ENCODE measurements around the gene TENM4. TPM values are rescaled to one million over a fixed set of nuclear protein-coding genes. Genes with fewer than 3 reads are reported as not detected.

TENM4 gene
- total RNA-seq, 2 experiments from 2014 or later: not detected

DNA sequence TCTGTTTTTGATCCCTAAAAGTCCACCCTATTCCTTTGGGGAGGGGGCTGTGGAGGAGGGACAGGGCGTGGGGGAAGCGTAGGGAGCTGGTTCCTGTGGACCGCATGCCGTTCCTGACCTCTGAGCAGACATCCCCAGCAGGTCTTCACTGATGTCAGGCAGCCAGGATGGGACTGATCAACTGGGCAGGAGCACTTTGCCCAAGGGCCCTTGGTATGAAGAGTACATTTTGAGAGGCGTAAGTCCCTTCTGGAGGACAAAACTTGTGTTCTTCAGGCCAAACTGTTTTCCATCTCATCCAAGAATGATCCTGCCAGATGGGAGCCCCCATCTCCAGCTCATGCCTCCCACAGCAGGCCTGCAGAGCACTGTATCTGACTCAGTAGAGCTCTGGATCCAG lies 785.3 kb downstream of the TENM4 start:
- Histone ChIP-seq H3K79me2 (ENCODE audit: insufficient read depth, low read depth, low read length) (no peaks in the 10 kb centered on the region), H3K4me2 (ENCODE audit: low read length) (no peak overlapping the region), H3K27ac (ENCODE audit: low read depth, low read length, poor library complexity, severe bottlenecking) (no peak overlapping the region), H3K9me3 (ENCODE audit: low read length) (no peaks in the 10 kb centered on the region), H3K4me1 (ENCODE audit: insufficient read depth, low read length, poor library complexity, severe bottlenecking) (no peaks in the 10 kb centered on the region), H3K36me3 (ENCODE audit: insufficient read depth, low read length) (no peaks in the 10 kb centered on the region), H3K4me3 (ENCODE audit: low read depth, low read length, poor library complexity, severe bottlenecking) (no peak overlapping the region), H4K20me1 (ENCODE audit: insufficient read depth, low read length) (no peaks in the 10 kb centered on the region), H2AFZ (ENCODE audit: low read length) (no peak overlapping the region), H3K9me2 (ENCODE audit: insufficient read depth, low read length) (no peaks in the 10 kb centered on the region)
- ChIA-PET POLR2A (no interaction called here), CTCF (ENCODE audit: unreplicated experiment) (interaction anchor here (0.5 to 0.6 kb wide), 2 partner anchors 420 to 448 kb away, joined by 3 to 4 read pairs; no protein-coding TSS in a partner anchor)
- no peak for DNase-seq (ENCODE audit: low spot score)
- TF ChIP-seq EZH2phosphoT487 (IDR thresholded peaks at IDR 0.05; ENCODE audit: borderline replicate concordance, low read depth, low read length): no peak
- TF ChIP-seq, protein P1, sequence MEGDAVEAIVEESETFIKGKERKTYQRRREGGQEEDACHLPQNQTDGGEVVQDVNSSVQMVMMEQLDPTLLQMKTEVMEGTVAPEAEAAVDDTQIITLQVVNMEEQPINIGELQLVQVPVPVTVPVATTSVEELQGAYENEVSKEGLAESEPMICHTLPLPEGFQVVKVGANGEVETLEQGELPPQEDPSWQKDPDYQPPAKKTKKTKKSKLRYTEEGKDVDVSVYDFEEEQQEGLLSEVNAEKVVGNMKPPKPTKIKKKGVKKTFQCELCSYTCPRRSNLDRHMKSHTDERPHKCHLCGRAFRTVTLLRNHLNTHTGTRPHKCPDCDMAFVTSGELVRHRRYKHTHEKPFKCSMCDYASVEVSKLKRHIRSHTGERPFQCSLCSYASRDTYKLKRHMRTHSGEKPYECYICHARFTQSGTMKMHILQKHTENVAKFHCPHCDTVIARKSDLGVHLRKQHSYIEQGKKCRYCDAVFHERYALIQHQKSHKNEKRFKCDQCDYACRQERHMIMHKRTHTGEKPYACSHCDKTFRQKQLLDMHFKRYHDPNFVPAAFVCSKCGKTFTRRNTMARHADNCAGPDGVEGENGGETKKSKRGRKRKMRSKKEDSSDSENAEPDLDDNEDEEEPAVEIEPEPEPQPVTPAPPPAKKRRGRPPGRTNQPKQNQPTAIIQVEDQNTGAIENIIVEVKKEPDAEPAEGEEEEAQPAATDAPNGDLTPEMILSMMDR (conservative IDR thresholded peaks at IDR 0.05; ENCODE audit: low read length): no peak
- intact Hi-C loops (cut with micrococcal nuclease; ENCODE audit: unreplicated experiment): no loop called here
- BruUV-seq (replicated peaks): no TSS peak

- no peaks in the 10 kb centered on the region for H3K9me2 ChIP-seq (ENCODE audit: insufficient read depth, low read length)
- DNase-seq (ENCODE audit: low spot score): no peak
- intact Hi-C loops (cut with micrococcal nuclease; ENCODE audit: unreplicated experiment): no loop called here
- BruUV-seq (replicated peaks): no TSS peak
- H3K4me2 ChIP-seq (ENCODE audit: low read length): no peak overlapping the region
- POLR2A ChIA-PET: no interaction called here
- no peak overlapping the region for H2AFZ ChIP-seq (ENCODE audit: low read length)
- no peaks in the 10 kb centered on the region for H3K36me3 ChIP-seq (ENCODE audit: insufficient read depth, low read length)
- no peaks in the 10 kb centered on the region for H3K9me3 ChIP-seq (ENCODE audit: low read length)
- no peaks in the 10 kb centered on the region for H3K79me2 ChIP-seq (ENCODE audit: insufficient read depth, low read depth, low read length)
- no peak overlapping the region for H3K27ac ChIP-seq (ENCODE audit: low read depth, low read length, poor library complexity, severe bottlenecking)
- CTCF ChIA-PET (ENCODE audit: unreplicated experiment): no interaction called here
- no peak overlapping the region for H3K4me3 ChIP-seq (ENCODE audit: low read depth, low read length, poor library complexity, severe bottlenecking)
- no peak for TF ChIP-seq EZH2phosphoT487 (IDR thresholded peaks at IDR 0.05; ENCODE audit: borderline replicate concordance, low read depth, low read length)
- TF ChIP-seq, protein P1 (conservative IDR thresholded peaks at IDR 0.05; ENCODE audit: low read length): no peak
- H3K4me1 ChIP-seq (ENCODE audit: insufficient read depth, low read length, poor library complexity, severe bottlenecking): no peaks in the 10 kb centered on the region
- H4K20me1 ChIP-seq (ENCODE audit: insufficient read depth, low read length): no peaks in the 10 kb centered on the region
These were observed 786.0 kb downstream of the TENM4 start for GRCh38 chr11:78654866-78655265.

DNA sequence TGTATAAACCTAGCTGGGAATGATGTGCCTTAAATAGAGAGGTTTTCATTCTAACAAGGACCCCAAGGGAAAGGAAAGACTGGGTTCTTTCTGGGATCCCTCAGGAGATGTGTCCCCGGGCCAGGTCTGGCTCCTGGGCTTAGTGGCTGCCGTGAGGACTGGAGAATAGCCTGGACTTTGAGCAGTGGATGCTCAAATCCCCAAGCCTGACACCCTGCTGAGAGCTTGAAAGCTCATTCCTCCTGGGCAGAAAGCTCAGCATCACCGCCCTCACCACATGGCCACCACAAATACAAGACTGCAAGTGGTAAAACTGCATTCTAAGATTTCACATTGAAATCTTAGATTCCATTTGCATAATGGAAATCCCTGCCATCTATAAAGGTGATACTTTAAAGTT lies 786.8 kb downstream of the TENM4 start:
- ChIA-PET CTCF (ENCODE audit: unreplicated experiment) (no interaction called here), POLR2A (no interaction called here)
- no TSS peak for BruUV-seq (replicated peaks)
- Histone ChIP-seq H3K9me2 (ENCODE audit: insufficient read depth, low read length) (no peaks in the 10 kb centered on the region), H3K9me3 (ENCODE audit: low read length) (no peaks in the 10 kb centered on the region), H3K4me1 (ENCODE audit: insufficient read depth, low read length, poor library complexity, severe bottlenecking) (no peaks in the 10 kb centered on the region), H3K4me3 (ENCODE audit: low read depth, low read length, poor library complexity, severe bottlenecking) (no peak overlapping the region), H3K36me3 (ENCODE audit: insufficient read depth, low read length) (no peaks in the 10 kb centered on the region), H3K27ac (ENCODE audit: low read depth, low read length, poor library complexity, severe bottlenecking) (no peak overlapping the region), H3K4me2 (ENCODE audit: low read length) (no peak overlapping the region), H4K20me1 (ENCODE audit: insufficient read depth, low read length) (no peaks in the 10 kb centered on the region), H2AFZ (ENCODE audit: low read length) (no peak overlapping the region), H3K79me2 (ENCODE audit: insufficient read depth, low read depth, low read length) (no peaks in the 10 kb centered on the region)
- TF ChIP-seq EZH2phosphoT487 (IDR thresholded peaks at IDR 0.05; ENCODE audit: borderline replicate concordance, low read depth, low read length): no peak
- TF ChIP-seq, protein P1 (conservative IDR thresholded peaks at IDR 0.05; ENCODE audit: low read length): no peak
- intact Hi-C loops (cut with micrococcal nuclease; ENCODE audit: unreplicated experiment): no loop called here
- no peak for DNase-seq (ENCODE audit: low spot score)
